HepG2 (cell line): ENCODE data around the gene CTRL. TPM values are rescaled to one million over a fixed set of nuclear protein-coding genes. Genes with fewer than 3 reads are reported as not detected.
A peak's percentile ranks its signal among the peaks of the same experiment; 100 is the strongest.

Experiments used
- ATAC-seq: fragments of 200-7000 bp; cut with Tn5 transposase; 3 replicates; pipeline ENCODE4 v1.9.1; 2020; ENCODE audit warnings: mild to moderate bottlenecking, moderate library complexity
- BruUV-seq: library from RNA; stranded (reverse); fragments of 400-500 nt; replicated peaks from 2 replicates; lab custom pipeline; 2021; lab: Mats Ljungman, UMichigan
- CTCF ChIA-PET: fragments of 300-600 bp; formaldehyde crosslinking; extraction: SDS; loops from one replicate; lab custom pipeline; 2021; ENCODE audit warnings: low total read pairs, inconsistent platforms, low intra/inter-chr PET ratio; lab: Yijun Ruan, JAX
- POLR2A ChIA-PET: fragments of 350-600 bp; sonication (Branson Sonifier 250); formaldehyde crosslinking; loops from one replicate; lab custom pipeline; 2020; ENCODE audit warnings: antibody characterized with exemption, inconsistent platforms; lab: Yijun Ruan, JAX
- DNase-seq: peaks from one replicate; pipeline ENCODE4 v3.0.0-alpha.2; 2015; ENCODE audit warnings: low spot score
- FAIRE-seq: peaks from 3 replicates; lab custom pipeline; 2011; peaks lifted over from hg19 to GRCh38; lab: Jason Lieb, UNC
- H2AFZ ChIP-seq: one replicate; pipeline ENCODE4 v1.6.1; 2011; ENCODE audit warnings: low read length, inconsistent platforms
- H3K27ac ChIP-seq: fragments of 300-600 bp; 3 replicates; pipeline ENCODE4 v1.8.0; 2011; ENCODE audit warnings: mixed run types, mild to moderate bottlenecking, mixed read lengths, low read length, inconsistent platforms; ENCODE audit not compliant: insufficient read depth; ENCODE audit errors: extremely low read length
- H3K27me3 ChIP-seq, 2 experiments: fragments of 200-600 bp in 1 of 2; 2 replicates in 1 of 2; 3 replicates in 1 of 2; pipeline versions ENCODE4 v1.6.0 to v1.8.0; 2011; ENCODE audit warnings: low read length in 2 of 2, mild to moderate bottlenecking in 2 of 2, moderate library complexity in 2 of 2, inconsistent platforms in 1 of 2; ENCODE audit not compliant: insufficient read depth in 2 of 2, control insufficient read depth in 1 of 2
- H3K36me3 ChIP-seq, 2 experiments: fragments of 200-600 bp in 1 of 2; replicated peaks in 1 of 2; 2 replicates in 1 of 2; 3 replicates in 1 of 2; pipeline versions ENCODE4 v1.5.1 to v1.8.0; 2011; ENCODE audit warnings: low read length in 2 of 2, inconsistent platforms in 1 of 2; ENCODE audit not compliant: insufficient read depth in 2 of 2, control insufficient read depth in 1 of 2
- H3K4me1 ChIP-seq: 2 replicates; pipeline ENCODE4 v1.5.1; 2012; ENCODE audit warnings: low read length, inconsistent platforms; ENCODE audit not compliant: insufficient read depth
- H3K4me2 ChIP-seq: 2 replicates; pipeline ENCODE4 v1.6.0; 2011; ENCODE audit warnings: low read depth, low read length, inconsistent platforms
- H3K4me3 ChIP-seq, 3 experiments: fragments of 200-600 bp in 1 of 3; sonication (generic), shearing (Covaris generic) in 1 of 3; replicated peaks in 1 of 3; 2 replicates each; pipeline ENCODE4 v1.5.1; 2011 to 2016; ENCODE audit warnings: low read length in 3 of 3, inconsistent platforms in 2 of 3, low read depth in 2 of 3, mild to moderate bottlenecking in 2 of 3, control low read depth in 1 of 3, mixed read lengths in 1 of 3; ENCODE audit not compliant: insufficient read depth in 1 of 3
- H3K79me2 ChIP-seq: one replicate; pipeline ENCODE4 v1.6.1; 2011; ENCODE audit warnings: low read length, inconsistent platforms; ENCODE audit not compliant: insufficient read depth
- H3K9ac ChIP-seq: 2 replicates; pipeline ENCODE4 v1.6.0; 2011; ENCODE audit warnings: mild to moderate bottlenecking, low read depth, low read length, inconsistent platforms; ENCODE audit not compliant: insufficient read depth
- H3K9me3 ChIP-seq: 2 replicates; pipeline ENCODE4 v1.5.1; 2012; ENCODE audit warnings: mild to moderate bottlenecking, low read length
- H4K20me1 ChIP-seq: 2 replicates; pipeline ENCODE4 v1.6.0; 2011; ENCODE audit warnings: inconsistent platforms, mild to moderate bottlenecking, low read length, moderate library complexity; ENCODE audit not compliant: insufficient read depth
- AGO2 ChIP-seq: fragments of 200-400 bp; formaldehyde crosslinking; optimal IDR thresholded peaks from 2 replicates; pipeline ENCODE3; 2017; ENCODE audit warnings: mild to moderate bottlenecking, low read depth, low read length, moderate library complexity
- HOXA9 ChIP-seq: sonication (generic); formaldehyde crosslinking; IDR thresholded peaks from 2 replicates; pipeline ENCODE4 v1.8.1; 2022; ENCODE audit warnings: missing genetic modification reagents, mild to moderate bottlenecking, moderate library complexity, borderline replicate concordance
- MXD3 ChIP-seq: IDR thresholded peaks from 2 replicates; pipeline ENCODE4 v1.6.1; 2016; ENCODE audit warnings: mild to moderate bottlenecking, missing biosample characterization, missing genetic modification reagents
- POLR2A ChIP-seq, 2 experiments: IDR thresholded peaks; 2 replicates each; pipeline ENCODE4 v1.6.1; 2011; ENCODE audit warnings: low read depth in 2 of 2, low read length in 2 of 2, mild to moderate bottlenecking in 1 of 2, moderate library complexity in 1 of 2; ENCODE audit not compliant: insufficient read depth in 1 of 2
- RARG ChIP-seq: sonication (generic); formaldehyde crosslinking; IDR thresholded peaks from 2 replicates; pipeline ENCODE4 v1.4.0; 2020; ENCODE audit warnings: low read depth, mild to moderate bottlenecking, missing genetic modification reagents
- RBFOX2 ChIP-seq: fragments of 200-400 bp; formaldehyde crosslinking; IDR thresholded peaks from 2 replicates; pipeline ENCODE4 v1.6.1; 2017; ENCODE audit warnings: low read depth, mild to moderate bottlenecking, low read length
- USF2 ChIP-seq, 2 experiments: sonication (generic) in 1 of 2; formaldehyde crosslinking in 1 of 2; IDR thresholded peaks; 2 replicates each; pipeline versions ENCODE4 v1.5.1 to v1.6.1; 2011 to 2020; ENCODE audit warnings: borderline replicate concordance in 1 of 2, low read depth in 1 of 2, low read length in 1 of 2, mild to moderate bottlenecking in 1 of 2, missing genetic modification reagents in 1 of 2, moderate library complexity in 1 of 2
- ZNF274 ChIP-seq: sonication (generic); formaldehyde crosslinking; IDR thresholded peaks from 2 replicates; pipeline ENCODE4 v1.5.1; 2020; ENCODE audit warnings: mild to moderate bottlenecking, missing genetic modification reagents
- ZNF431 ChIP-seq: sonication (generic); formaldehyde crosslinking; IDR thresholded peaks from 2 replicates; pipeline ENCODE4 v1.9.0; 2022; ENCODE audit warnings: missing genetic modification reagents, low read depth, mild to moderate bottlenecking, borderline replicate concordance
- ZNF562 ChIP-seq: sonication (generic); formaldehyde crosslinking; IDR thresholded peaks from 2 replicates; pipeline ENCODE4 v1.8.0; 2022; ENCODE audit warnings: missing genetic modification reagents, borderline replicate concordance
- WGBS: methylation state at CpG from one replicate; pipeline ENCODE4 v1.1.6; 2017; ENCODE audit warnings: low lambda C conversion rate; 5-methylcytosine and 5-hydroxymethylcytosine counted together
- in situ Hi-C: cut with HindIII; loops from 2 replicates; pipeline ENCODE4 v1.10.0; 2017; ENCODE audit warnings: low pct_unique_long_range_greater_than_20kb; ENCODE audit not compliant: extremely low pct_ligation_motif_present
- intact Hi-C: fragments of 100-400 bp; cut with micrococcal nuclease; formaldehyde crosslinking; loops from one replicate; pipeline ENCODE4 v1.10.0; 2022; ENCODE audit not compliant: unreplicated experiment
- polyA plus RNA-seq, 8 experiments: library from polyadenylated mRNA; depleted of rRNA in 3 of 8; stranded (reverse) in 7 of 8; unstranded in 1 of 8; fragments of >200 nt; fragmentation: Illumina TruSeq in 4 of 8; extraction: Trizol in 4 of 8; gene quantifications; 2 replicates each; pipeline versions ENCODE4 v1.2.1 to v1.2.3, GENCODE V29; 2011 to 2016; ENCODE audit warnings: low read depth in 4 of 8, missing spikeins in 1 of 8, mixed read lengths in 1 of 8; ENCODE audit not compliant: insufficient read depth in 1 of 8
- total RNA-seq, 5 experiments: library from RNA; depleted of rRNA; stranded (reverse); fragments of >200 nt; fragmentation: Illumina TruSeq; extraction: Trizol; gene quantifications; 2 replicates each; pipeline ENCODE4 v1.2.3, GENCODE V29; 2016; ENCODE audit warnings: low read depth in 1 of 5

The CTRL gene
- total and polyA plus RNA-seq, 2 of the 13 experiments (the other 11 are each of a cell fraction or from before 2014, with no cell fraction given) = 1.9 to 2.7 TPM

GRCh38 chr16:67930191-67930590 lies 1.5 kb downstream of the CTRL start:
- Histone ChIP-seq H3K9ac (no peak overlapping the region), H3K27ac (no peak overlapping the region), H4K20me1 (no peaks in the 10 kb centered on the region; the same call in 1 of the 2 replicates), H3K27me3 (no peaks in the 10 kb centered on the region), H3K4me2 (no peak overlapping the region), H3K79me2 (peaks cover 4% of the 10 kb centered on the region), H3K36me3 (peaks cover 18 to 31% of the 10 kb centered on the region in 2 experiments), H2AFZ (no peak overlapping the region), H3K4me3 (no peak overlapping the region), H3K9me3 (no peaks in the 10 kb centered on the region), H3K4me1 (peaks cover 17% of the 10 kb centered on the region)
- CTCF ChIA-PET = interaction anchor here (5.5 kb wide), 1 partner anchor 46 kb away, joined by 63 read pairs; the partner anchor contains the start of gene NRN1L
- BruUV-seq = no TSS peak
- FAIRE-seq (no peak), DNase-seq (no peak), ATAC-seq (no peak)
- intact Hi-C loops (no loop called here), in situ Hi-C loops (loop anchor here (10.0 kb wide), 1 partner anchor 265 kb away; the partner anchor contains the start of genes ACD, C16orf86, ENKD1 and PARD6A)
- TF ChIP-seq RARG (CRISPR knock-in tag) (no peak), AGO2 (peak; percentile 76), MXD3 (CRISPR knock-in tag) (no peak), POLR2A (IDR thresholded peaks at IDR 0.05; ENCODE audit: insufficient read depth in 1 of 2, low read depth in 2 of 2, low read length in 2 of 2) (peak in 1 of 2 experiments; percentile 36; a peak in 1 of 4 replicates), RBFOX2 (0 out of 2 replicates have a peak, but pooled peaks have one; percentile 4)
- 93% methylated on average over 11 of the region's 14 CpGs for WGBS
- POLR2A ChIA-PET = no interaction called here

- H3K27me3 ChIP-seq = no peaks in the 10 kb centered on the region
- no peak overlapping the region for H3K27ac ChIP-seq
- TSS peak; percentile 10 for BruUV-seq
- H3K36me3 ChIP-seq = peaks cover 19 to 29% of the 10 kb centered on the region in 2 experiments
- in situ Hi-C loops = loop anchor here (5.0 kb wide), 2 partner anchors 41 to 111 kb away; no protein-coding TSS in a partner anchor
- peaks cover 3% of the 10 kb centered on the region for H3K4me1 ChIP-seq
- no peak overlapping the region for H3K4me3 ChIP-seq
- DNase-seq (peak; percentile 69), FAIRE-seq (peak; percentile 64), ATAC-seq (peak; percentile 71)
- POLR2A ChIA-PET = interaction anchor here (0.7 to 1.7 kb wide), 3 partner anchors 9 to 37 kb away, joined by 3 to 5 read pairs (median 4); partner anchors contain the start of gene LCAT
- no peaks in the 10 kb centered on the region for H3K9me3 ChIP-seq
- intact Hi-C loops = loop anchor here (1.0 to 5.0 kb wide), 4 partner anchors 36 to 256 kb away; partner anchors contain the start of gene PSKH1
- 49% methylated on average over 15 of the region's 16 CpGs for WGBS
- H3K4me2 ChIP-seq = no peak overlapping the region
- H4K20me1 ChIP-seq = no peaks in the 10 kb centered on the region; the same call in 1 of the 2 replicates
- CTCF ChIA-PET = interaction anchor here (1.4 to 5.5 kb wide), 7 partner anchors 13 to 256 kb away, joined by 3 to 63 read pairs (median 5); partner anchors contain the start of genes NRN1L, PSKH1 and THAP11
- H3K79me2 ChIP-seq = no peaks in the 10 kb centered on the region
- H3K9ac ChIP-seq = no peak overlapping the region
- no peak overlapping the region for H2AFZ ChIP-seq
- TF ChIP-seq ZNF431 (CRISPR knock-in tag) (no peak), HOXA9 (CRISPR knock-in tag) (peak; percentile 33; the same call in 1 of the 2 replicates), ZNF562 (CRISPR knock-in tag) (no peak), USF2 (IDR thresholded peaks at IDR 0.05; ENCODE audit: low read depth, low read length) (no peak), USF2 (CRISPR knock-in tag; IDR thresholded peaks at IDR 0.05; ENCODE audit: borderline replicate concordance) (no peak), ZNF274 (CRISPR knock-in tag) (peak; percentile 74; the same call in 1 of the 2 replicates)
These were observed 2.9 kb downstream of the CTRL start for GRCh38 chr16:67928561-67929364.
